ENCODE measurements around the gene MAD1L1.

DNA sequence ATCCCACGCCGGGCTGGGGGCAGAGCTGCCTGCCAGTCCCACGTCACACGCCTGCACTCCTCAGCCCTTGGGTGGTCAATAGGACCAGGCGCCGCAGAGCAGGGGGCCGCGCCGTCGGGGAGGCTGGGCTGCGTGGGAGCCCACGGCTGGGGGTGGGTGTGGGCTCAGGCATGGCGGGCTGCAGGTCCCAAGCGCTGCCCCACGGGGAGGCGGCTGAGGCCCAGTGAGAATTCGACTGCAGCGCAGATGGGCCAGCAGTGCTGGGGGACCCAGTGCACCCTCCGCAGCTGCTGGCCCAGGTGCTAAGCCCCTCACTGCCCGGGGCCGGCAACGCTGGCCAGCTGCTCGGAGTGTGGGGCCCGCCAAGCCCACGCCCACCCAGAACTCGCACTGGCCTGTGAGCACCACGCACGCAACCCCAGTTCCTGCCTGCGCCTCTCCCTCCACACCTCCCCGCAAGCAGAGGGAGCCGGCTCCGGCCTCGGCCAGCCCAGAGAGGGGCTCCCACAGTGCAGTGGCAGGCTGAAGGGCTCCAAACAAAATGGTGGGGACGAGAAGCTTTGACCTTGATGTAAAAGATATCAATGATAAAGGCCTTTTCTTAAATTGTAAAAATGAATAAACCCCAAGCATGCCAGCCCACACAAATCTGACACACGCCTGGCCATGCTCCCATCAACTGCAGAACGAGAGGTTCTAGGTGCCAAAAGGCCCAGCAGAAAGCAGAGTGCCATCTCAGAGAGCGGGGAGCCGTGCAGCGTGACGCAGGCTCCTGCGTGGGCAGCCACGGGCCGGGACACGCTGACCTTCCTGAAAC, 255.5 kb downstream of the MAD1L1 start:
- TF ChIP-seq CTCF (IDR thresholded peaks at IDR 0.05) (no peak), POLR2AphosphoS5 (IDR thresholded peaks at IDR 0.05) (no peak), POLR2A (IDR thresholded peaks at IDR 0.05) (no peak), EP300 (IDR thresholded peaks at IDR 0.05) (no peak)
